Body of pancreas (tissue), 4 donors: ENCODE data around the gene MAGEA3. TPM values are rescaled to one million over a fixed set of nuclear protein-coding genes. Genes with fewer than 3 reads are reported as not detected.
"Not testable (repeated sequence)": the region's sequence is repeated elsewhere in the genome, so short reads cannot be mapped to it uniquely, and the experiment has no call there.

ENCODE experiments used
- ATAC-seq: fragments of 150-250 bp; one replicate; pipeline ENCODE4 v1.9.1; 2016
- DNase-seq, 4 donors: peaks; one replicate each; pipeline ENCODE4 v3.0.0-alpha.2; 2019
- H3K27ac ChIP-seq, 4 donors: fragments of 200-600 bp; sonication (generic); 1 replicate in 3 of 4; 2 replicates in 1 of 4; pipeline versions ENCODE4 v1.5.1 to v1.6.1; 2016 to 2019; ENCODE audit warnings: mild to moderate bottlenecking in 1 of 4, mixed read lengths in 1 of 4, moderate library complexity in 1 of 4
- H3K27me3 ChIP-seq, 2 donors: fragments of 200-600 bp; sonication (generic); one replicate each; pipeline ENCODE4 v1.6.0; 2016; ENCODE audit warnings: mild to moderate bottlenecking in 1 of 2
- H3K36me3 ChIP-seq, 2 donors: fragments of 200-600 bp; sonication (generic); replicated peaks in 1 of 2; 2 replicates each; pipeline ENCODE4 v1.5.1; 2016; ENCODE audit warnings: low read depth in 2 of 2; ENCODE audit not compliant: insufficient read depth in 1 of 2
- H3K4me1 ChIP-seq: fragments of 200-600 bp; sonication (generic); one replicate; pipeline ENCODE4 v1.6.0; 2016
- H3K4me3 ChIP-seq, 2 donors: fragments of 200-600 bp; sonication (generic); 1 replicate in 1 of 2; 2 replicates in 1 of 2; pipeline ENCODE4 v1.5.1; 2016 to 2019
- H3K9me3 ChIP-seq, 3 donors: fragments of 200-600 bp; sonication (generic); 1 replicate in 2 of 3; 2 replicates in 1 of 3; pipeline ENCODE4 v1.5.1; 2016
- POLR2A ChIP-seq, 3 donors: fragments of 450-650 bp; IDR thresholded peaks; one replicate each; pipeline ENCODE4 v1.6.1; 2016; ENCODE audit warnings: antibody characterized with exemption in 3 of 3, mild to moderate bottlenecking in 2 of 3
- WGBS, 2 donors: methylation state at CpG; one replicate each; pipeline ENCODE4 v1.1.5; 2017; 5-methylcytosine and 5-hydroxymethylcytosine counted together
- intact Hi-C: fragments of 100-400 bp; cut with DNase I; formaldehyde crosslinking; loops from one replicate; pipeline ENCODE4 v1.15.1; 2023
- total RNA-seq, 2 donors: library from RNA; depleted of rRNA; stranded (reverse); fragments of >200 nt; gene quantifications; one replicate each; pipeline ENCODE4 v1.1.0, GENCODE V29; 2016
- TF ChIP-seq, protein P1 (sequence below), 7 experiments: fragments of 450-650 bp in 4 of 7; fragments of 200-600 bp in 3 of 7; sonication (generic) in 3 of 7; IDR thresholded peaks; one replicate each; pipeline ENCODE4 v1.5.1; 2016 to 2019; ENCODE audit warnings: antibody characterized with exemption in 7 of 7

MAGEA3 gene
- total RNA-seq, 2 donors from 2014 or later: not detected

DNA sequence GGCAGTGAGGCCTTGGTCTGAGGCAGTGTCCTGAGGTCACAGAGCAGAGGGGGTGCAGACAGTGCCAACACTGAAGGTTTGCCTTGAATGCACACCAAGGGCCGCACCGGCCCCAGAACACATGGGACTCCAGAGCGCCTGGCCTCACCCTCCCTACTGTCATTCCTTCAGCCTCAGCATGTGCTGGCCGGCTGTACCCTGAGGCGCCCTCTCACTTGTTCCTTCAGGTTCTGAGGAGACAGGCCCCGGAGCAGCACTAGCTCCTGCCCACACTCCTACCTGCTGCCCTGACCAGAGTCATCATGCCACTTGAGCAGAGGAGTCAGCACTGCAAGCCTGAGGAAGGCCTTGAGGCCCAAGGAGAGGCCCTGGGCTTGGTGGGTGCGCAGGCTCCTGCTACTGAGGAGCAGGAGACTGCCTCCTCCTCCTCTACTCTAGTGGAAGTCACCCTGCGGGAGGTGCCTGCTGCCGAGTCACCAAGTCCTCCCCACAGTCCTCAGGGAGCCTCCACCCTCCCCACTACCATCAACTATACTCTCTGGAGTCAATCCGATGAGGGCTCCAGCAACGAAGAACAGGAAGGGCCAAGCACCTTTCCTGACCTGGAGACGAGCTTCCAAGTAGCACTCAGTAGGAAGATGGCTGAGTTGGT, 37.4 kb downstream of the MAGEA3 start:
- no peaks in the 10 kb centered on the region for H3K4me1 ChIP-seq
- intact Hi-C loops: no loop called here
- no peaks in the 10 kb centered on the region for H3K27me3 ChIP-seq
- TF ChIP-seq, protein P1, sequence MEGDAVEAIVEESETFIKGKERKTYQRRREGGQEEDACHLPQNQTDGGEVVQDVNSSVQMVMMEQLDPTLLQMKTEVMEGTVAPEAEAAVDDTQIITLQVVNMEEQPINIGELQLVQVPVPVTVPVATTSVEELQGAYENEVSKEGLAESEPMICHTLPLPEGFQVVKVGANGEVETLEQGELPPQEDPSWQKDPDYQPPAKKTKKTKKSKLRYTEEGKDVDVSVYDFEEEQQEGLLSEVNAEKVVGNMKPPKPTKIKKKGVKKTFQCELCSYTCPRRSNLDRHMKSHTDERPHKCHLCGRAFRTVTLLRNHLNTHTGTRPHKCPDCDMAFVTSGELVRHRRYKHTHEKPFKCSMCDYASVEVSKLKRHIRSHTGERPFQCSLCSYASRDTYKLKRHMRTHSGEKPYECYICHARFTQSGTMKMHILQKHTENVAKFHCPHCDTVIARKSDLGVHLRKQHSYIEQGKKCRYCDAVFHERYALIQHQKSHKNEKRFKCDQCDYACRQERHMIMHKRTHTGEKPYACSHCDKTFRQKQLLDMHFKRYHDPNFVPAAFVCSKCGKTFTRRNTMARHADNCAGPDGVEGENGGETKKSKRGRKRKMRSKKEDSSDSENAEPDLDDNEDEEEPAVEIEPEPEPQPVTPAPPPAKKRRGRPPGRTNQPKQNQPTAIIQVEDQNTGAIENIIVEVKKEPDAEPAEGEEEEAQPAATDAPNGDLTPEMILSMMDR (IDR thresholded peaks at IDR 0.05): no peak
- no peak for TF ChIP-seq POLR2A (IDR thresholded peaks at IDR 0.05)
- WGBS, 2 donors: 87 to 100% methylated on average over 2 to 8 of the region's 12 CpGs
- H3K27ac ChIP-seq: no peak overlapping the region
- no peak for ATAC-seq
- no peaks in the 10 kb centered on the region for H3K9me3 ChIP-seq
- DNase-seq: peak in 1 of 4 donors; percentile 7
- H3K36me3 ChIP-seq: no peaks in the 10 kb centered on the region
- no peak overlapping the region for H3K4me3 ChIP-seq

DNA sequence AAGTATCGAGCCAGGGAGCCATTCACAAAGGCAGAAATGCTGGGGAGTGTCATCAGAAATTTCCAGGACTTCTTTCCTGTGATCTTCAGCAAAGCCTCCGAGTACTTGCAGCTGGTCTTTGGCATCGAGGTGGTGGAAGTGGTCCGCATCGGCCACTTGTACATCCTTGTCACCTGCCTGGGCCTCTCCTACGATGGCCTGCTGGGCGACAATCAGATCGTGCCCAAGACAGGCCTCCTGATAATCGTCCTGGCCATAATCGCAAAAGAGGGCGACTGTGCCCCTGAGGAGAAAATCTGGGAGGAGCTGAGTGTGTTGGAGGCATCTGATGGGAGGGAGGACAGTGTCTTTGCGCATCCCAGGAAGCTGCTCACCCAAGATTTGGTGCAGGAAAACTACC, 37.9 kb downstream of the MAGEA3 start:
- not testable (repeated sequence) for H3K36me3 ChIP-seq
- WGBS, 2 donors: 74 to 83% methylated on average over 6 to 12 of the region's 12 CpGs

DNA sequence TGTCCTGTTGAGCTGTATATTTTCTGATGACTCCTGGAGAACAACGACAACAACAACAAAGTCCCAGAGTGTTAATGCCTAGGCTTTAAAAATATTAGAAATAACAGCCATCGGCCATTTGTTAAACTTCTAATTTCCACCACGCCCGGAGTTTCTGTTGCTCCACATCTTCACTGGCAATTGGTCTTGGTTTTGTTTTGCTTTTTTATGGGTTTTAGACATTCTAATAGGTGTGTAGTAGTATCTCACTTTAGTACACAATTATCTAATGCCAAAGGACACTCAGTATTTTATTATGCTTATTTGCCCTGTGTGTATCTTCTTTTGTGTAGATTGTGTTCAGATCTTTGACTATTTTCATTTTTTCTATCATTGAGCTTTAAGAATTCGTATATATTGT, 40.0 kb downstream of the MAGEA3 start:
- H3K4me1 ChIP-seq: no peaks in the 10 kb centered on the region
- ATAC-seq (no peak), DNase-seq (no peak)
- H3K27me3 ChIP-seq: no peaks in the 10 kb centered on the region
- no peak overlapping the region for H3K4me3 ChIP-seq
- no peaks in the 10 kb centered on the region for H3K9me3 ChIP-seq
- WGBS, 2 donors: 77 to 87% methylated on average over 5 of the region's 5 CpGs
- intact Hi-C loops: no loop called here
- H3K27ac ChIP-seq: no peak overlapping the region
- TF ChIP-seq POLR2A (IDR thresholded peaks at IDR 0.05): no peak
- TF ChIP-seq, protein P1 (IDR thresholded peaks at IDR 0.05): no peak
- H3K36me3 ChIP-seq: no peaks in the 10 kb centered on the region

More for the DNA sequence above, 37.9 kb downstream of the MAGEA3 start:
- H3K9me3 ChIP-seq, H3K4me1 ChIP-seq, H3K27me3 ChIP-seq, ATAC-seq, H3K4me3 ChIP-seq, intact Hi-C loops, H3K27ac ChIP-seq: not testable (repeated sequence)
- peak in 1 of 4 donors; percentile 2 for DNase-seq

Other genes starting within 250 kb of the MAGEA3 start
- gene GABRA3, start 247.5 kb upstream of the MAGEA3 start, total RNA-seq: not detected
- not detected for gene GABRQ, start 60.9 kb upstream of the MAGEA3 start, total RNA-seq
- not detected for gene CSAG2, start 10.5 kb downstream of the MAGEA3 start, total RNA-seq
- gene MAGEA2B, start 15.8 kb downstream of the MAGEA3 start, total RNA-seq: not detected
- gene CSAG1, start 34.9 kb downstream of the MAGEA3 start, total RNA-seq: not detected
- gene MAGEA12, start 35.0 kb downstream of the MAGEA3 start, total RNA-seq: not detected
- not detected for gene MAGEA2, start 55.0 kb downstream of the MAGEA3 start, total RNA-seq
- not detected for gene CSAG3, start 60.4 kb downstream of the MAGEA3 start, total RNA-seq
- gene MAGEA6, start 70.9 kb downstream of the MAGEA3 start, total RNA-seq: not detected
- 10 to 100 TPM; 15.0 to 17.8 TPM for gene CETN2, start 132.0 kb downstream of the MAGEA3 start, total RNA-seq
- 10 to 100 TPM in 1 of 2 donors, 1 to 10 TPM in 1; 3.4 to 20.1 TPM for gene NSDHL, start 132.3 kb downstream of the MAGEA3 start, total RNA-seq
- 1 to 10 TPM; 2.0 to 6.5 TPM for gene ZNF185, start 199.3 kb downstream of the MAGEA3 start, total RNA-seq